Panc1 (cell line): ENCODE data around the gene SPINK4. TPM values are rescaled to one million over a fixed set of nuclear protein-coding genes. Genes with fewer than 3 reads are reported as not detected.

ENCODE experiments used
- ATAC-seq: fragments of 200-7000 bp; cut with Tn5 transposase; 2 replicates; pipeline ENCODE4 v1.9.1; 2020; ENCODE audit warnings: mild to moderate bottlenecking, moderate library complexity
- BruUV-seq: library from RNA; stranded (reverse); fragments of 400-500 nt; replicated peaks from 2 replicates; lab custom pipeline; 2021; lab: Mats Ljungman, UMichigan
- CTCF ChIA-PET: fragments of 300-600 bp; sonication (Branson Sonifier 250); formaldehyde crosslinking; loops from one replicate; lab custom pipeline; 2022; ENCODE audit warnings: antibody characterized with exemption; lab: Charles Lee
- POLR2A ChIA-PET: fragments of 300-600 bp; sonication (Branson Sonifier 250); formaldehyde crosslinking; loops from one replicate; lab custom pipeline; 2022; ENCODE audit warnings: antibody characterized with exemption; lab: Charles Lee
- DNase-seq: peaks from one replicate; pipeline ENCODE4 v3.0.0-alpha.2; 2010; ENCODE audit warnings: low read depth, low spot score
- H3K27ac ChIP-seq: 2 replicates; pipeline ENCODE4 v1.5.1; 2011; ENCODE audit warnings: mild to moderate bottlenecking, low read length, inconsistent platforms
- H3K27me3 ChIP-seq: fragments of 200-500 bp; sonication (Bioruptor generic); 2 replicates; pipeline ENCODE4 v1.6.0; 2014; ENCODE audit warnings: low read length, inconsistent platforms; ENCODE audit not compliant: control insufficient read depth, insufficient read depth
- H3K36me3 ChIP-seq: fragments of 200-500 bp; sonication (Bioruptor generic); 2 replicates; pipeline ENCODE4 v1.5.1; 2014; ENCODE audit warnings: inconsistent platforms, mild to moderate bottlenecking, low read length, moderate library complexity; ENCODE audit not compliant: control insufficient read depth, insufficient read depth
- H3K4me1 ChIP-seq: 2 replicates; pipeline ENCODE4 v1.5.1; 2011; ENCODE audit warnings: inconsistent platforms, mild to moderate bottlenecking, low read length, moderate library complexity; ENCODE audit not compliant: control insufficient read depth, insufficient read depth
- H3K4me3 ChIP-seq, 2 experiments: 2 replicates each; pipeline ENCODE4 v1.5.1; 2011 to 2012; ENCODE audit warnings: low read depth in 2 of 2, low read length in 2 of 2, mild to moderate bottlenecking in 2 of 2, inconsistent platforms in 1 of 2, moderate library complexity in 1 of 2
- H3K9me3 ChIP-seq: fragments of 200-500 bp; sonication (Bioruptor generic); 2 replicates; pipeline ENCODE4 v1.5.1; 2014; ENCODE audit warnings: low read depth, mild to moderate bottlenecking, inconsistent platforms, low read length, moderate library complexity; ENCODE audit not compliant: control insufficient read depth, insufficient read depth
- CTCF ChIP-seq: fragments of 450-650 bp; IDR thresholded peaks from 2 replicates; pipeline ENCODE4 v1.5.1; 2017; ENCODE audit warnings: mild to moderate bottlenecking
- POLR2AphosphoS5 ChIP-seq: IDR thresholded peaks from 2 replicates; pipeline ENCODE4 v1.6.1; 2012; ENCODE audit warnings: mild to moderate bottlenecking, low read depth, low read length, moderate library complexity
- REST ChIP-seq, 2 experiments: IDR thresholded peaks; 2 replicates each; pipeline ENCODE4 v1.6.1; 2011 to 2012; ENCODE audit warnings: low read depth in 2 of 2, control low read depth in 1 of 2, low read length in 1 of 2, mild to moderate bottlenecking in 1 of 2, moderate library complexity in 1 of 2; ENCODE audit not compliant: insufficient read depth in 1 of 2
- SIN3A ChIP-seq: IDR thresholded peaks from 2 replicates; pipeline ENCODE4 v1.6.1; 2012; ENCODE audit warnings: low read depth, mild to moderate bottlenecking, low read length, moderate library complexity, borderline replicate concordance; ENCODE audit not compliant: insufficient read depth
- TCF7L2 ChIP-seq: IDR thresholded peaks from 2 replicates; pipeline ENCODE4 v1.6.1; 2011; ENCODE audit warnings: mild to moderate bottlenecking, low read depth, low read length, inconsistent platforms
- in situ Hi-C: cut with HindIII; loops from 2 replicates; pipeline ENCODE4 v1.10.0; 2016; ENCODE audit warnings: low sequenced_read_pairs, low pct_unique_long_range_greater_than_20kb
- intact Hi-C: fragments of 100-400 bp; cut with micrococcal nuclease; formaldehyde crosslinking; loops from one replicate; pipeline ENCODE4 v1.10.0; 2022; ENCODE audit not compliant: unreplicated experiment
- total RNA-seq: library from RNA; stranded (reverse); gene quantifications from one replicate; pipeline ENCODE4 v1.2.1, GENCODE V29; 2021; ENCODE audit not compliant: unreplicated experiment

The SPINK4 gene
- total RNA-seq, 1 experiment from 2014 or later: not detected

- no peak overlapping the region for H3K4me3 ChIP-seq
- ChIA-PET POLR2A (interaction anchor here (0.5 to 0.6 kb wide), 2 partner anchors 17 to 185 kb away, joined by 3 read pairs; no protein-coding TSS in a partner anchor), CTCF (no interaction called here)
- in situ Hi-C loops (no loop called here), intact Hi-C loops (no loop called here)
- H3K36me3 ChIP-seq: no peaks in the 10 kb centered on the region
- no peaks in the 10 kb centered on the region for H3K4me1 ChIP-seq
- BruUV-seq: no TSS peak
- H3K9me3 ChIP-seq: no peaks in the 10 kb centered on the region
- DNase-seq (no peak), ATAC-seq (no peak)
- no peak overlapping the region for H3K27ac ChIP-seq
- 0 out of 2 replicates have a peak, but pooled peaks cover 2% of the 10 kb centered on the region for H3K27me3 ChIP-seq
- TF ChIP-seq POLR2AphosphoS5: no peak
- TF ChIP-seq TCF7L2: no peak
- no peak for TF ChIP-seq CTCF
- no peak for TF ChIP-seq SIN3A
- TF ChIP-seq REST (IDR thresholded peaks at IDR 0.05; ENCODE audit: insufficient read depth in 1 of 2, low read depth in 2 of 2, low read length in 1 of 2): no peak
These were observed 8.4 kb upstream of the SPINK4 start for GRCh38 chr9:33231623-33231942.

GRCh38 chr9:33232815-33233214, 7.2 kb upstream of the SPINK4 start:
- H3K27me3 ChIP-seq: 0 out of 2 replicates have a peak, but pooled peaks cover 2% of the 10 kb centered on the region
- BruUV-seq: no TSS peak
- POLR2A ChIA-PET: no interaction called here
- H3K36me3 ChIP-seq: no peaks in the 10 kb centered on the region
- intact Hi-C loops (no loop called here), in situ Hi-C loops (no loop called here)
- CTCF ChIA-PET: no interaction called here
- no peak for ATAC-seq
- no peak overlapping the region for H3K4me3 ChIP-seq
- no peak for DNase-seq
- H3K4me1 ChIP-seq: no peaks in the 10 kb centered on the region
- no peak for TF ChIP-seq TCF7L2
- TF ChIP-seq REST (IDR thresholded peaks at IDR 0.05; ENCODE audit: insufficient read depth in 1 of 2, low read depth in 2 of 2, low read length in 1 of 2): no peak
- no peak for TF ChIP-seq CTCF
- no peak for TF ChIP-seq SIN3A
- TF ChIP-seq POLR2AphosphoS5: no peak
- no peak overlapping the region for H3K27ac ChIP-seq
- no peaks in the 10 kb centered on the region for H3K9me3 ChIP-seq
